Stromal cell of bone marrow (primary cell): ENCODE results near the gene ZSCAN32.

Experiments used
- DNase-seq: peaks from one replicate; pipeline ENCODE4 v3.0.0-alpha.2; 2012; ENCODE audit warnings: low read depth

Gene ZSCAN32

DNA sequence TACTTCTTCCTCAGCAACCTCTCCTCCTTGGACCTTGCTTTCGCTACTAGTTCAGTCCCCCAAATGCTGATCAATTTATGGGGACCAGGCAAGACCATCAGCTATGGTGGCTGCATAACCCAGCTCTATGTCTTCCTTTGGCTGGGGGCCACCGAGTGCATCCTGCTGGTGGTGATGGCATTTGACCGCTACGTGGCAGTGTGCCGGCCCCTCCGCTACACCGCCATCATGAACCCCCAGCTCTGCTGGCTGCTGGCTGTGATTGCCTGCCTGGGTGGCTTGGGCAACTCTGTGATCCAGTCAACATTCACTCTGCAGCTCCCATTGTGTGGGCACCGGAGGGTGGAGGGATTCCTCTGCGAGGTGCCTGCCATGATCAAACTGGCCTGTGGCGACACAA lies 44.7 kb downstream of the ZSCAN32 start:
- no peak for DNase-seq

DNA sequence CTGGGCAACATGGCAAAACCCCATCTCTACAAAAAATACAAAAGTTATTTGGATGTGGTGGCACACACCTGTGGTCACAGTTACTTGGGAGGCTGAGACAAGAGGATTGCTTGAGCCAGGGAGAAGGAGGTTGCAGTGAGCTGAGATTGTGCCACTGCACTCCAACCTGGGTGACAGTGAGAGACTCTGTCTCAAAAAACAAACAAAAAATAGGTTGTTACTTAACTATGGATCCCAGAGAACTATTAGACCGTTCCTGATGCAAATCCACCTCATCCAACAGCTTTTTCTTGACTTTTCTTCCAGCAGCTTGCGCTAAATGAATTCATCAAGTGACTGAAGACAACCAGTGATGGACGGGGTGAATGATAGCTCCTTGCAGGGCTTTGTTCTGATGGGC lies 45.2 kb downstream of the ZSCAN32 start, which contains the start of gene OR2C1:
OR2C1 (plus strand) TSS at position 301 of the 400 bp plus-strand sequence; CDS start at position 353, 52 bp downstream.
- DNase-seq, result no peak

DNA sequence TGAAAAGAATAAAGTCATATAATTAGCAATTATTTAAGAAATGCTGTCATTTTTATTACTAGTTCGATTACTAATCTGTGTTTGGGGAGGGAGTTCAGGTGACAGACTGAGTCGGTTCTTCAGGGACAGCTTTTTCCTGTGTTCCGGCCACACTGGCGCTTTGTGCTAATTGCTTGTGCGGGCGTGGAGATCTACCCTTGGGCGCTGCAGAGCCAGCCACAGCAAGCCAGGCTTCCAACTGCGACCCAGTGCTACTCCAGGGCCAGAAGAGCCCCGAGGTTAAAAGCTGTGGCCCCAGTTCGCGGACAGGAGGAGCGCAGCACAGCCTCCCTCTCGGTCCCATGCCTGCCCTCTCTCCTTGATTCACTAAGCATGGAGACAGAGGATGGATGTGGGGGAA lies 51.6 kb downstream of the ZSCAN32 start:
- no peak for DNase-seq

DNA sequence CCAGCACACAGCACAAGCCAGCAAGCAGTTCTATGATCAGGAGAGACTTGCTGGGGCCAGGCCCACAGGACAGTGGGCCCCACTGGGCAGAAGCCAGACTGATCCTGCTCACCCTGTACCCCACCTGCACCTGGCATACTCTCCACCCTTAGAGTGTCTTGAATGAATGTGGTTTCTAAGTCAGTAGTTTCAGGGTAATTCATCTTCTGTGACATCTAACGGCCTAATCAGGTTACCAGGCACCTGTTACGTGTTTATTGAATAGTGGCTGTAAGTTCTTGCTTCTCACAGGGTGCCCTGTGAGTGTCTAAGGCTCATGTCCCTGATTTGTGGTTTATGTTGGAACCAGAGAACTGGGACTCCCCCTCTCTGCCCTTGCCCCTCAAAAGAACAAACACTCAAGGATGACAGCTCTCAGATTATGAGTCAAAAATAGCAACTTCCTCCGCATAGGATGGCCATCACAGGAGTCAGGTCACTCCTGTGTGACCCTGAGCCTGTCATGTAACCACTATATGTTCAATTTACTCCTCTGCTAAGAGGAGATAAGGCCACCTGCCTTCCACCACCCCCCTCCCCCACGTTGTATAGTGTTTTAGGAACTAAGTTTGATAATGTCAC lies 52.1 kb downstream of the ZSCAN32 start:
- DNase-seq, result no peak

DNA sequence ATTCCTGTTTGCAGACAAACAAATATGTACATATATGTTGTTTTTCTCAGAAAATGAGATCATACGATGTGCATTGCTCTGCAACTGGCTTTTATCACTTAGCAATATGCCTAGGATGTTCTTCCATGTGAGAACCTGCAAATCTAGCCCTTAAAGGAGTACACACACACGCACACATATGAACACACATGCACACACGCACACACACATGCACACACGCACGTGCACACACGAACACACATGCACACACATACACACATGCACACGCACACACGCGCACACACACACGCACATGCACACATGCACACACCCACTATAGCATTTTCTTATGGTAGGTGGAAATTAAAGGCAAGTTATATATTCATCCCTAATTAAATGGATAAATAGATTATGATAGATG lies 53.2 kb downstream of the ZSCAN32 start:
- DNase-seq, result no peak

DNA sequence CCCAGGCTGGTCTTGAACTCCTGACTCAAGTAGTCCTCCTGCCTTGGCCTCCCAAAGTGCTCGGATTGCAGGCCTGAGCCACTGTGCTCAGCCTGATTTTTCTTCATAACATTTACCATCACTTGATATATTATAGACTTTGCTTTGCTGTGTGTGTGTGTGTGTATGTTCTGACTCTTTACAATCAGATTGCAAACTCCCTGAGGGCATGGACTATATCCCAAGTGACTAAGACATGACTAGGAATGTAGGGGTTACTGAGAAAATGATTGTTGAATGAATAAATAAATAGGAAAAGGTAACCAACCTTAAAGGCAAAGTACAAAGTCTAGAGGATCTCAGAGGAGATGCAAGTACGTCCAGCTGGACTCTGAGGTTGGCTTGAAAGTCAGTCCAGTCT lies 54.8 kb downstream of the ZSCAN32 start:
- DNase-seq, result no peak
